BJ (cell line): Measurements from ENCODE around the gene HNRNPA0. TPM values are rescaled to one million over a fixed set of nuclear protein-coding genes. Genes with fewer than 3 reads are reported as not detected.

Source experiments
- CTCF ChIA-PET: fragments of 350-600 bp; formaldehyde crosslinking; extraction: SDS; loops from one replicate; lab custom pipeline; 2021; ENCODE audit warnings: antibody characterized with exemption, inconsistent platforms; lab: Yijun Ruan, JAX
- POLR2A ChIA-PET: fragments of 300-600 bp; sonication (Branson Sonifier 250); formaldehyde crosslinking; extraction: SDS; loops from one replicate; lab custom pipeline; 2021; ENCODE audit warnings: antibody characterized with exemption; lab: Charles Lee
- DNase-seq: peaks from one replicate; pipeline ENCODE4 v3.0.0-alpha.2; 2011; ENCODE audit warnings: low read depth
- H3K27me3 ChIP-seq: 2 replicates; pipeline ENCODE4 v1.6.0; 2011; ENCODE audit warnings: low read length; ENCODE audit not compliant: control insufficient read depth, insufficient read depth
- H3K36me3 ChIP-seq: 2 replicates; pipeline ENCODE4 v1.5.1; 2011; ENCODE audit warnings: low read length; ENCODE audit not compliant: control insufficient read depth, insufficient read depth
- H3K4me3 ChIP-seq: 2 replicates; pipeline ENCODE4 v1.5.1; 2011; ENCODE audit warnings: low read depth, mild to moderate bottlenecking, control low read depth, low read length
- CTCF ChIP-seq: IDR thresholded peaks from 2 replicates; pipeline ENCODE4 v1.5.1; 2011; ENCODE audit warnings: low read depth, mild to moderate bottlenecking, control low read depth, inconsistent platforms, low read length, moderate library complexity; ENCODE audit not compliant: insufficient read depth
- polyA plus RNA-seq: library from polyadenylated mRNA; depleted of rRNA; stranded (reverse); fragments of >200 nt; gene quantifications from 2 replicates; pipeline ENCODE4 v1.2.3, GENCODE V29; 2011; rRNA removed

HNRNPA0 gene
- polyA plus RNA-seq, 1 experiment: 10.2 TPM

GRCh38 chr5:137700282-137700680, 53.9 kb downstream of the HNRNPA0 start:
- CTCF ChIA-PET: interaction anchor here (1.0 kb wide), 1 partner anchor 13 kb away, joined by 3 read pairs; no protein-coding TSS in a partner anchor

GRCh38 chr5:137699336-137700281, 54.6 kb downstream of the HNRNPA0 start:
- no peaks in the 10 kb centered on the region for H3K27me3 ChIP-seq
- no peak for TF ChIP-seq CTCF
- ChIA-PET CTCF (interaction anchor here (1.0 to 1.3 kb wide), 2 partner anchors 10 to 13 kb away, joined by 3 read pairs; no protein-coding TSS in a partner anchor), POLR2A (no interaction called here)
- no peaks in the 10 kb centered on the region for H3K36me3 ChIP-seq
- DNase-seq: no peak
- no peak overlapping the region for H3K4me3 ChIP-seq

More at GRCh38 chr5:137700282-137700680, 53.9 kb downstream of the HNRNPA0 start:
- no peaks in the 10 kb centered on the region for H3K36me3 ChIP-seq
- TF ChIP-seq CTCF: no peak
- H3K27me3 ChIP-seq: no peaks in the 10 kb centered on the region
- H3K4me3 ChIP-seq: no peak overlapping the region
- POLR2A ChIA-PET: no interaction called here
- DNase-seq: no peak

GRCh38 chr5:137696481-137696880, 57.7 kb downstream of the HNRNPA0 start:
- Histone ChIP-seq H3K4me3 (no peak overlapping the region), H3K27me3 (no peaks in the 10 kb centered on the region), H3K36me3 (no peaks in the 10 kb centered on the region)
- no peak for TF ChIP-seq CTCF
- DNase-seq: no peak
- ChIA-PET CTCF (no interaction called here), POLR2A (no interaction called here)

- H3K4me3 ChIP-seq: no peak overlapping the region
- TF ChIP-seq CTCF: no peak
- no peaks in the 10 kb centered on the region for H3K27me3 ChIP-seq
- no peak for DNase-seq
- no peaks in the 10 kb centered on the region for H3K36me3 ChIP-seq
- POLR2A ChIA-PET: no interaction called here
- CTCF ChIA-PET: interaction anchor here (2.7 kb wide), 1 partner anchor 36 kb away, joined by 13 read pairs; no protein-coding TSS in a partner anchor
Measured at GRCh38 chr5:137695651-137696428, 58.3 kb downstream of the HNRNPA0 start.

Other genes starting within 250 kb of the HNRNPA0 start
- 1.1 and 1.3 TPM in 2 replicates for gene KLHL3, start 18.3 kb downstream of the HNRNPA0 start, polyA plus RNA-seq
- not detected in 2 replicates for gene MYOT, start 113.5 kb upstream of the HNRNPA0 start, polyA plus RNA-seq
- gene PKD2L2, start 135.1 kb upstream of the HNRNPA0 start, polyA plus RNA-seq: 0.02 TPM in 1 of 2 replicates, not detected in the other